Panc1 (cell line): ENCODE data around the gene DCUN1D4.

Experiments
- CTCF ChIP-seq: fragments of 450-650 bp; IDR thresholded peaks from 2 replicates; pipeline ENCODE4 v1.5.1; 2017; ENCODE audit warnings: mild to moderate bottlenecking
- REST ChIP-seq, 2 experiments: IDR thresholded peaks; 2 replicates each; pipeline ENCODE4 v1.6.1; 2011 to 2012; ENCODE audit warnings: low read depth in 2 of 2, control low read depth in 1 of 2, low read length in 1 of 2, mild to moderate bottlenecking in 1 of 2, moderate library complexity in 1 of 2; ENCODE audit not compliant: insufficient read depth in 1 of 2

DNA sequence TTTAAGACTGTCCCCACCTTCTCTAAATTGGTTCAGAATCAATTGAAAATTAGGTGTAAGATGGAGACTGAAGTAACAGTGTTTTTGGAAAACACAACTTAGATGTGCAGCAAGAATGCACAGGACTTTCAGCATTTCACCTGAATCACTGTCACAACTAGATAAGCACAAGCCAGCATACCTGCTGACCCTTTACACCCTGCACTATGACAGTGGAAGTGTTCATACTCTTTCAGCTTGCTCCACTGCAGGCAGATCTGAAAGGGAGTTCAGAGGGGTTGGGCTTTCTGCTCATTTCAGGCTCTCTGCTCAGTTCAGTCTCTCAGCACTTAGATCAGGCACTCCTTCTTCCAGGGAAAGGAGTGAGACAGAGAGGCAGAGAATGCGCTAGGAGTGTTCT lies 22.8 kb downstream of the DCUN1D4 start:
- TF ChIP-seq CTCF (no peak), REST (IDR thresholded peaks at IDR 0.05; ENCODE audit: insufficient read depth in 1 of 2, low read depth in 2 of 2, low read length in 1 of 2) (no peak)
